Measurements from ENCODE around the gene WSB1. TPM values are rescaled to one million over a fixed set of nuclear protein-coding genes. Genes with fewer than 3 reads are reported as not detected.
A peak's percentile ranks its signal among the peaks of the same experiment; 100 is the strongest.

Gene WSB1
- total RNA-seq, 1 experiment from 2014 or later = 66.2 TPM

GRCh38 chr17:27294689-27295630 lies 1.0 kb downstream of the WSB1 start:
- Histone ChIP-seq H3K36me3 (ENCODE audit: low read depth) (no peaks in the 10 kb centered on the region), H3K9me3 (ENCODE audit: insufficient read depth, low read depth) (no peaks in the 10 kb centered on the region), H3K4me2 (peak overlapping the region; percentile 90), H3K27me3 (ENCODE audit: insufficient read depth, low read depth) (no peaks in the 10 kb centered on the region), H3K9me2 (ENCODE audit: insufficient read depth) (no peaks in the 10 kb centered on the region), H3F3A (ENCODE audit: insufficient read depth, low read depth) (peaks cover 15% of the 10 kb centered on the region; the same call in 1 of the 2 replicates), H4K20me1 (ENCODE audit: insufficient read depth) (peaks cover 38% of the 10 kb centered on the region), H3K4me1 (replicated peaks; ENCODE audit: insufficient read depth) (peaks cover 26% of the 10 kb centered on the region), H3K79me2 (ENCODE audit: low read depth) (peaks cover 54% of the 10 kb centered on the region), H3K27ac (peak overlapping the region; percentile 88), H2AFZ (peak overlapping the region; percentile 96), H3K4me3 (peak overlapping the region; percentile 99)
- no TSS peak for BruUV-seq (replicated peaks)
- intact Hi-C loops (cut with micrococcal nuclease; ENCODE audit: unreplicated experiment) = loop anchor here (1.0 to 5.0 kb wide), 3 partner anchors 37 to 54 kb away; no protein-coding TSS in a partner anchor
- CTCF ChIA-PET = interaction anchor here (1.2 to 1.6 kb wide), 3 partner anchors 38 to 58 kb away, joined by 4 to 9 read pairs (median 6); no protein-coding TSS in a partner anchor
- DNase-seq = peak; percentile 34 to 72
- POLR2A ChIA-PET (ENCODE audit: unreplicated experiment) = interaction anchor here (0.5 to 0.9 kb wide), 8 partner anchors 17 to 1052 kb away, joined by 3 to 12 read pairs (median 4); no protein-coding TSS in a partner anchor
- TF ChIP-seq CTCF (conservative IDR thresholded peaks at IDR 0.05) (no peak), EZH2 (IDR thresholded peaks at IDR 0.05; ENCODE audit: low read depth) (no peak)

GRCh38 chr17:27295945-27296344 lies 2.0 kb downstream of the WSB1 start:
- intact Hi-C loops (cut with micrococcal nuclease; ENCODE audit: unreplicated experiment) = no loop called here
- Histone ChIP-seq H3K79me2 (ENCODE audit: low read depth) (peaks cover 62% of the 10 kb centered on the region), H3K9me3 (ENCODE audit: insufficient read depth, low read depth) (no peaks in the 10 kb centered on the region), H3K27me3 (ENCODE audit: insufficient read depth, low read depth) (no peaks in the 10 kb centered on the region), H3K36me3 (ENCODE audit: low read depth) (no peaks in the 10 kb centered on the region), H3K27ac (peak overlapping the region; percentile 45), H2AFZ (no peak overlapping the region), H3K4me3 (peak overlapping the region; percentile 99; the same call in 1 of the 2 replicates), H3F3A (ENCODE audit: insufficient read depth, low read depth) (peaks cover 15% of the 10 kb centered on the region; the same call in 1 of the 2 replicates), H3K9me2 (ENCODE audit: insufficient read depth) (no peaks in the 10 kb centered on the region), H3K4me1 (replicated peaks; ENCODE audit: insufficient read depth) (peaks cover 26% of the 10 kb centered on the region), H3K4me2 (peak overlapping the region; percentile 90), H4K20me1 (ENCODE audit: insufficient read depth) (peaks cover 46% of the 10 kb centered on the region)
- BruUV-seq (replicated peaks) = no TSS peak
- POLR2A ChIA-PET (ENCODE audit: unreplicated experiment) = interaction anchor here (0.6 to 0.7 kb wide), 2 partner anchors 9 to 37 kb away, joined by 4 to 6 read pairs; no protein-coding TSS in a partner anchor
- DNase-seq = no peak
- CTCF ChIA-PET = interaction anchor here (0.9 to 1.2 kb wide), 2 partner anchors 59 to 198 kb away, joined by 4 to 9 read pairs; no protein-coding TSS in a partner anchor
- TF ChIP-seq CTCF (conservative IDR thresholded peaks at IDR 0.05) (no peak), EZH2 (IDR thresholded peaks at IDR 0.05; ENCODE audit: low read depth) (no peak)

GRCh38 chr17:27296428-27296979 lies 2.6 kb downstream of the WSB1 start:
- Histone ChIP-seq H4K20me1 (ENCODE audit: insufficient read depth) (peaks cover 52% of the 10 kb centered on the region), H3K4me3 (peak overlapping the region; percentile 99; the same call in 1 of the 2 replicates), H3K9me3 (ENCODE audit: insufficient read depth, low read depth) (no peaks in the 10 kb centered on the region), H3K4me1 (replicated peaks; ENCODE audit: insufficient read depth) (peaks cover 26% of the 10 kb centered on the region), H3K79me2 (ENCODE audit: low read depth) (peaks cover 68% of the 10 kb centered on the region), H2AFZ (no peak overlapping the region), H3K27ac (peak overlapping the region; percentile 45), H3K4me2 (peak overlapping the region; percentile 90), H3K36me3 (ENCODE audit: low read depth) (no peaks in the 10 kb centered on the region), H3K9me2 (ENCODE audit: insufficient read depth) (no peaks in the 10 kb centered on the region), H3F3A (ENCODE audit: insufficient read depth, low read depth) (peaks cover 15% of the 10 kb centered on the region; the same call in 1 of the 2 replicates), H3K27me3 (ENCODE audit: insufficient read depth, low read depth) (no peaks in the 10 kb centered on the region)
- ChIA-PET CTCF (interaction anchor here (0.6 to 1.2 kb wide), 3 partner anchors 60 to 197 kb away, joined by 4 to 9 read pairs (median 4); no protein-coding TSS in a partner anchor), POLR2A (ENCODE audit: unreplicated experiment) (interaction anchor here (0.6 to 0.7 kb wide), 2 partner anchors 9 to 36 kb away, joined by 4 to 6 read pairs; no protein-coding TSS in a partner anchor)
- BruUV-seq (replicated peaks) = no TSS peak
- no peak for TF ChIP-seq EZH2 (IDR thresholded peaks at IDR 0.05; ENCODE audit: low read depth)
- no peak for TF ChIP-seq CTCF (conservative IDR thresholded peaks at IDR 0.05)
- peak in 1 of 2 experiments; percentile 86 for DNase-seq
- intact Hi-C loops (cut with micrococcal nuclease; ENCODE audit: unreplicated experiment) = no loop called here

Measured in PC-9 (cell line).